GM12878 (cell line): ENCODE results near the gene FIGLA.

Experiments used
- BHLHE40 ChIP-seq, 2 experiments: fragments of 450-650 bp in 1 of 2; IDR thresholded peaks; 2 replicates each; pipeline ENCODE4 v1.6.1; 2011 to 2017; ENCODE audit warnings: low read depth in 2 of 2, borderline replicate concordance in 1 of 2, improper control_type of control experiment in 1 of 2, low read length in 1 of 2, mild to moderate bottlenecking in 1 of 2
- CEBPB ChIP-seq, 2 experiments: fragments of 150-350 bp in 1 of 2; IDR thresholded peaks; 2 replicates each; pipeline ENCODE4 v1.6.1; 2012 to 2014; ENCODE audit warnings: low read depth in 2 of 2, low read length in 2 of 2, borderline replicate concordance in 1 of 2, inconsistent platforms in 1 of 2
- NRF1 ChIP-seq: conservative IDR thresholded peaks from 2 replicates; pipeline ENCODE4 v1.6.1; 2011; ENCODE audit warnings: mild to moderate bottlenecking, low read depth, low read length, improper control_type of control experiment
- RFX5 ChIP-seq: IDR thresholded peaks from 2 replicates; pipeline ENCODE4 v1.6.1; 2011; ENCODE audit warnings: low read depth, low read length, improper control_type of control experiment
- ZNF217 ChIP-seq: fragments of 450-650 bp; IDR thresholded peaks from 2 replicates; pipeline ENCODE4 v1.6.1; 2017; ENCODE audit warnings: antibody characterized with exemption, mild to moderate bottlenecking
- ZNF274 ChIP-seq: IDR thresholded peaks from one replicate; pipeline ENCODE4 v1.8.0; 2011; ENCODE audit not compliant: insufficient read length, insufficient read depth
- TF ChIP-seq, protein P1 (sequence below): IDR thresholded peaks from 2 replicates; pipeline ENCODE4 v1.6.1; 2011; ENCODE audit warnings: low read depth, low read length, improper control_type of control experiment, borderline replicate concordance

DNA sequence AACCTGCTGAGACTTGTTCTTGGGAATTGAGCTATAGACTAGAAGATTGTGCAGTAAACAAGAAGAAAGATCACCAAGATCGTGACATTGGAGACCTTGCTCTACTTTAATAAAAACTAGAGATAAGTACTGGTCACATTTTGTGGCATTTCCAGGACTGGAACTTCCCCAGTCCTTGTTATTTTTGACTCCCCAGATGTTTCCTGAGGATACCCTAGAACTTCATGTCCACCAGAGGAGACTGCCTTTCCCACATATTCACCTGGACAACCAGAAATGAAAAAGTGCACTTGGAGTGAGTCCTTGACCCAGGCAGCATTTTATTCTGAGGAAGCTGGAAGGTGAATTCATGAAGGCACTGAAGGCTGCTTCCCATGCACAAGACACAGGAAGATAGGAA, 39.5 kb upstream of the FIGLA start:
- no peak for TF ChIP-seq CEBPB (IDR thresholded peaks at IDR 0.05; ENCODE audit: borderline replicate concordance in 1 of 2, low read depth in 2 of 2, low read length in 2 of 2)
- TF ChIP-seq, protein P1, sequence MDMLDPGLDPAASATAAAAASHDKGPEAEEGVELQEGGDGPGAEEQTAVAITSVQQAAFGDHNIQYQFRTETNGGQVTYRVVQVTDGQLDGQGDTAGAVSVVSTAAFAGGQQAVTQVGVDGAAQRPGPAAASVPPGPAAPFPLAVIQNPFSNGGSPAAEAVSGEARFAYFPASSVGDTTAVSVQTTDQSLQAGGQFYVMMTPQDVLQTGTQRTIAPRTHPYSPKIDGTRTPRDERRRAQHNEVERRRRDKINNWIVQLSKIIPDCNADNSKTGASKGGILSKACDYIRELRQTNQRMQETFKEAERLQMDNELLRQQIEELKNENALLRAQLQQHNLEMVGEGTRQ = no peak
- no peak for TF ChIP-seq ZNF217
- TF ChIP-seq RFX5 = no peak
- no peak for TF ChIP-seq BHLHE40 (IDR thresholded peaks at IDR 0.05; ENCODE audit: borderline replicate concordance in 1 of 2, low read depth in 2 of 2, low read length in 1 of 2)
- TF ChIP-seq ZNF274 = no peak
- no peak for TF ChIP-seq NRF1
